Measurements from ENCODE around the gene MTCL1.

GRCh38 chr18:8854550-8854949 lies 149.2 kb downstream of the MTCL1 start:
- TF ChIP-seq FOS (IDR thresholded peaks at IDR 0.05; ENCODE audit: extremely low read depth, insufficient read length) (no peak), XRCC5 (IDR thresholded peaks at IDR 0.05; ENCODE audit: low read depth, low read length) (no peak), REST (IDR thresholded peaks at IDR 0.05; ENCODE audit: borderline replicate concordance) (no peak), REST (CRISPR knock-in tag; IDR thresholded peaks at IDR 0.05; ENCODE audit: low read depth) (no peak), POLR2AphosphoS5 (IDR thresholded peaks at IDR 0.05; ENCODE audit: control insufficient read depth, insufficient read depth, low read depth, low read length) (no peak), NR3C1 (CRISPR knock-in tag; IDR thresholded peaks at IDR 0.05) (no peak), HNRNPH1 (optimal IDR thresholded peaks at IDR 0.05; ENCODE audit: low read depth, low read length) (no peak), DIDO1 (tag; IDR thresholded peaks at IDR 0.05; ENCODE audit: low read depth) (no peak), CBFB (CRISPR knock-in tag; IDR thresholded peaks at IDR 0.05) (no peak), ZNF644 (tag; IDR thresholded peaks at IDR 0.05; ENCODE audit: low read depth) (no peak), ELK1 (CRISPR knock-in tag; IDR thresholded peaks at IDR 0.05) (no peak), AFF4 (CRISPR knock-in tag; IDR thresholded peaks at IDR 0.05) (no peak), SP1 (CRISPR knock-in tag; IDR thresholded peaks at IDR 0.05) (no peak), RBFOX2 (IDR thresholded peaks at IDR 0.05; ENCODE audit: low read depth, low read length) (no peak)

Data from K562 (cell line).